Measurements from ENCODE around the gene MGAT3.
"Not testable (repeated sequence)": the region's sequence is repeated elsewhere in the genome, so short reads cannot be mapped to it uniquely, and the experiment has no call there.

GRCh38 chr22:39507021-39507420, 50.2 kb downstream of the MGAT3 start:
- TF ChIP-seq CTCF (conservative IDR thresholded peaks at IDR 0.05; ENCODE audit: low read length); EZH2phosphoT487 (IDR thresholded peaks at IDR 0.05; ENCODE audit: borderline replicate concordance): not testable (repeated sequence)
